Activated CD8-positive, alpha-beta memory T cell treated with anti-CD3 and anti-CD28 coated beads for 24 hours (primary cell): ENCODE data around the gene RNF224.

Source experiments
- DNase-seq: peaks from one replicate; pipeline ENCODE4 v3.0.0-alpha.2; 2020

Gene RNF224

GRCh38 chr9:137227054-137227852 is at the start of gene RNF224:
Gene RNF224, plus strand, starts transcription at chr9:137227502. Its CDS starts 834 bp downstream, at chr9:137228336.
- DNase-seq = peak; percentile 92

GRCh38 chr9:137178201-137178938 is 48.9 kb upstream of the RNF224 start:
- no peak for DNase-seq

- DNase-seq = no peak
These were observed 48.2 kb upstream of the RNF224 start for GRCh38 chr9:137178939-137179630.

- DNase-seq = no peak
These were observed 47.5 kb upstream of the RNF224 start for GRCh38 chr9:137179761-137180160.

GRCh38 chr9:137180491-137180890 is 46.8 kb upstream of the RNF224 start:
- no peak for DNase-seq

- no peak for DNase-seq
These were observed 45.6 kb upstream of the RNF224 start for GRCh38 chr9:137181680-137182079.

- DNase-seq = no peak
These were observed 44.5 kb upstream of the RNF224 start for GRCh38 chr9:137182836-137183235.

- no peak for DNase-seq
These were observed 43.2 kb upstream of the RNF224 start for GRCh38 chr9:137183980-137184595.

GRCh38 chr9:137184881-137185660 is 42.2 kb upstream of the RNF224 start:
- no peak for DNase-seq

- DNase-seq = no peak
These were observed 41.4 kb upstream of the RNF224 start for GRCh38 chr9:137185921-137186320.

GRCh38 chr9:137186385-137186784 is 40.9 kb upstream of the RNF224 start:
- no peak for DNase-seq

- DNase-seq = no peak
These were observed 39.9 kb upstream of the RNF224 start for GRCh38 chr9:137187386-137187785.

GRCh38 chr9:137188086-137188489 is 39.2 kb upstream of the RNF224 start:
- DNase-seq = no peak

- peak; percentile 98 for DNase-seq
These were observed 38.6 kb upstream of the RNF224 start, which contains the start of the genes ANAPC2 and SSNA1 for GRCh38 chr9:137188490-137189296. Gene ANAPC2, minus strand, starts transcription at chr9:137188560. Its CDS starts 28 bp downstream, at chr9:137188532. Gene SSNA1, plus strand, starts transcription at chr9:137188676. Its CDS starts 51 bp downstream, at chr9:137188727.

GRCh38 chr9:137189297-137190295 is 37.7 kb upstream of the RNF224 start:
- DNase-seq = no peak

- no peak for DNase-seq
These were observed 36.9 kb upstream of the RNF224 start for GRCh38 chr9:137190315-137190856.

- no peak for DNase-seq
These were observed 36.1 kb upstream of the RNF224 start for GRCh38 chr9:137191245-137191644.

GRCh38 chr9:137191691-137192447 is 35.4 kb upstream of the RNF224 start:
- no peak for DNase-seq

- DNase-seq = no peak
These were observed 34.9 kb upstream of the RNF224 start for GRCh38 chr9:137192448-137192780.
